ENCODE results near the gene ATP6V0C. TPM values are rescaled to one million over a fixed set of nuclear protein-coding genes. Genes with fewer than 3 reads are reported as not detected.

Gene ATP6V0C
- total and polyA plus RNA-seq, 2 of the 8 experiments (the other 6 are each of a cell fraction or from before 2014, with no cell fraction given), result 125 to 176 TPM

DNA sequence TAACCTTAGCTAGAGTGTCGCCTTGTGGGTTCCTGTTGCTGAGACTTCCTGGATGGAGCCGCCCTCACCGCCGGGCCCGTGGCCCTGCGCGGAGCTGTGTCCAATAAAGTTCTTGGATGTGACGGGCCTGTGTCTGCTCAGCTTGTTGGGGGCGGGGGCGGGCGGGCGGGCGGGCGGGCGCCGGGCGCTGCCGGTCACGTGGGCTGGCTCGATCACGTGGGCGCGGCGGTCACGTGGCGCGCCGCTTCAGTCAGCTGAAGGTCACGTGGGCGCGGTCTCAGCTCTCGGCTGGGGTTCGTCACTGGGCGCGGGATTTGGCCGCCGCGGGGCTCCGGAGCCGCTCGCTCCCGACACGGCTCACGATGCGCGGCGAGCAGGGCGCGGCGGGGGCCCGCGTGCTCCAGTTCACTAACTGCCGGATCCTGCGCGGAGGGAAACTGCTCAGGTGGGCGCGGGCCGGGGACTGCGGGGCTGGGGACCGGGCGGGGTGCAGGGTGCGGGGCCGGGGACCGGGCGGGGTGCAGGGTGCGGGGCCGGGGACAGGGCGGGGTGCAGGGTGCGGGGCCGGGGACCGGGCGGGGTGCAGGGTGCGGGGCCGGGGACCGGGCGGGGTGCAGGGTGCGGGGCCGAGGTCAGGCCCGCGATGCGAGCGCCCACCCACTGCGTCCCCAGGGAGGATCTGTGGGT, 6.5 kb downstream of the ATP6V0C start, which contains the start of gene AMDHD2 (continued):
- TF ChIP-seq POLR2AphosphoS5 (IDR thresholded peaks at IDR 0.05; ENCODE audit: low read depth, low read length), result peak; percentile 95
- TF ChIP-seq HDAC2 (IDR thresholded peaks at IDR 0.05; ENCODE audit: borderline replicate concordance in 1 of 2, low read depth in 2 of 2, low read length in 2 of 2), result no peak
- no peak for TF ChIP-seq BACH1 (IDR thresholded peaks at IDR 0.05; ENCODE audit: low read length)
- TF ChIP-seq, protein P1, sequence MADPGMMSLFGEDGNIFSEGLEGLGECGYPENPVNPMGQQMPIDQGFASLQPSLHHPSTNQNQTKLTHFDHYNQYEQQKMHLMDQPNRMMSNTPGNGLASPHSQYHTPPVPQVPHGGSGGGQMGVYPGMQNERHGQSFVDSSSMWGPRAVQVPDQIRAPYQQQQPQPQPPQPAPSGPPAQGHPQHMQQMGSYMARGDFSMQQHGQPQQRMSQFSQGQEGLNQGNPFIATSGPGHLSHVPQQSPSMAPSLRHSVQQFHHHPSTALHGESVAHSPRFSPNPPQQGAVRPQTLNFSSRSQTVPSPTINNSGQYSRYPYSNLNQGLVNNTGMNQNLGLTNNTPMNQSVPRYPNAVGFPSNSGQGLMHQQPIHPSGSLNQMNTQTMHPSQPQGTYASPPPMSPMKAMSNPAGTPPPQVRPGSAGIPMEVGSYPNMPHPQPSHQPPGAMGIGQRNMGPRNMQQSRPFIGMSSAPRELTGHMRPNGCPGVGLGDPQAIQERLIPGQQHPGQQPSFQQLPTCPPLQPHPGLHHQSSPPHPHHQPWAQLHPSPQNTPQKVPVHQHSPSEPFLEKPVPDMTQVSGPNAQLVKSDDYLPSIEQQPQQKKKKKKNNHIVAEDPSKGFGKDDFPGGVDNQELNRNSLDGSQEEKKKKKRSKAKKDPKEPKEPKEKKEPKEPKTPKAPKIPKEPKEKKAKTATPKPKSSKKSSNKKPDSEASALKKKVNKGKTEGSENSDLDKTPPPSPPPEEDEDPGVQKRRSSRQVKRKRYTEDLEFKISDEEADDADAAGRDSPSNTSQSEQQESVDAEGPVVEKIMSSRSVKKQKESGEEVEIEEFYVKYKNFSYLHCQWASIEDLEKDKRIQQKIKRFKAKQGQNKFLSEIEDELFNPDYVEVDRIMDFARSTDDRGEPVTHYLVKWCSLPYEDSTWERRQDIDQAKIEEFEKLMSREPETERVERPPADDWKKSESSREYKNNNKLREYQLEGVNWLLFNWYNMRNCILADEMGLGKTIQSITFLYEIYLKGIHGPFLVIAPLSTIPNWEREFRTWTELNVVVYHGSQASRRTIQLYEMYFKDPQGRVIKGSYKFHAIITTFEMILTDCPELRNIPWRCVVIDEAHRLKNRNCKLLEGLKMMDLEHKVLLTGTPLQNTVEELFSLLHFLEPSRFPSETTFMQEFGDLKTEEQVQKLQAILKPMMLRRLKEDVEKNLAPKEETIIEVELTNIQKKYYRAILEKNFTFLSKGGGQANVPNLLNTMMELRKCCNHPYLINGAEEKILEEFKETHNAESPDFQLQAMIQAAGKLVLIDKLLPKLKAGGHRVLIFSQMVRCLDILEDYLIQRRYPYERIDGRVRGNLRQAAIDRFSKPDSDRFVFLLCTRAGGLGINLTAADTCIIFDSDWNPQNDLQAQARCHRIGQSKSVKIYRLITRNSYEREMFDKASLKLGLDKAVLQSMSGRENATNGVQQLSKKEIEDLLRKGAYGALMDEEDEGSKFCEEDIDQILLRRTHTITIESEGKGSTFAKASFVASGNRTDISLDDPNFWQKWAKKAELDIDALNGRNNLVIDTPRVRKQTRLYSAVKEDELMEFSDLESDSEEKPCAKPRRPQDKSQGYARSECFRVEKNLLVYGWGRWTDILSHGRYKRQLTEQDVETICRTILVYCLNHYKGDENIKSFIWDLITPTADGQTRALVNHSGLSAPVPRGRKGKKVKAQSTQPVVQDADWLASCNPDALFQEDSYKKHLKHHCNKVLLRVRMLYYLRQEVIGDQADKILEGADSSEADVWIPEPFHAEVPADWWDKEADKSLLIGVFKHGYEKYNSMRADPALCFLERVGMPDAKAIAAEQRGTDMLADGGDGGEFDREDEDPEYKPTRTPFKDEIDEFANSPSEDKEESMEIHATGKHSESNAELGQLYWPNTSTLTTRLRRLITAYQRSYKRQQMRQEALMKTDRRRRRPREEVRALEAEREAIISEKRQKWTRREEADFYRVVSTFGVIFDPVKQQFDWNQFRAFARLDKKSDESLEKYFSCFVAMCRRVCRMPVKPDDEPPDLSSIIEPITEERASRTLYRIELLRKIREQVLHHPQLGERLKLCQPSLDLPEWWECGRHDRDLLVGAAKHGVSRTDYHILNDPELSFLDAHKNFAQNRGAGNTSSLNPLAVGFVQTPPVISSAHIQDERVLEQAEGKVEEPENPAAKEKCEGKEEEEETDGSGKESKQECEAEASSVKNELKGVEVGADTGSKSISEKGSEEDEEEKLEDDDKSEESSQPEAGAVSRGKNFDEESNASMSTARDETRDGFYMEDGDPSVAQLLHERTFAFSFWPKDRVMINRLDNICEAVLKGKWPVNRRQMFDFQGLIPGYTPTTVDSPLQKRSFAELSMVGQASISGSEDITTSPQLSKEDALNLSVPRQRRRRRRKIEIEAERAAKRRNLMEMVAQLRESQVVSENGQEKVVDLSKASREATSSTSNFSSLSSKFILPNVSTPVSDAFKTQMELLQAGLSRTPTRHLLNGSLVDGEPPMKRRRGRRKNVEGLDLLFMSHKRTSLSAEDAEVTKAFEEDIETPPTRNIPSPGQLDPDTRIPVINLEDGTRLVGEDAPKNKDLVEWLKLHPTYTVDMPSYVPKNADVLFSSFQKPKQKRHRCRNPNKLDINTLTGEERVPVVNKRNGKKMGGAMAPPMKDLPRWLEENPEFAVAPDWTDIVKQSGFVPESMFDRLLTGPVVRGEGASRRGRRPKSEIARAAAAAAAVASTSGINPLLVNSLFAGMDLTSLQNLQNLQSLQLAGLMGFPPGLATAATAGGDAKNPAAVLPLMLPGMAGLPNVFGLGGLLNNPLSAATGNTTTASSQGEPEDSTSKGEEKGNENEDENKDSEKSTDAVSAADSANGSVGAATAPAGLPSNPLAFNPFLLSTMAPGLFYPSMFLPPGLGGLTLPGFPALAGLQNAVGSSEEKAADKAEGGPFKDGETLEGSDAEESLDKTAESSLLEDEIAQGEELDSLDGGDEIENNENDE (IDR thresholded peaks at IDR 0.05; ENCODE audit: insufficient replicate concordance, low read length), result no peak
- TF ChIP-seq GTF2F1 (IDR thresholded peaks at IDR 0.05; ENCODE audit: borderline replicate concordance, low read depth, low read length), result no peak
- TF ChIP-seq EZH2 (IDR thresholded peaks at IDR 0.05; ENCODE audit: low read depth, low read length, severe bottlenecking), result no peak
- peak; percentile 96 to 97 for TF ChIP-seq SIN3A (conservative IDR thresholded peaks at IDR 0.05 in 1 of 2, IDR thresholded peaks at IDR 0.05 in 1 of 2; ENCODE audit: low read depth in 1 of 2, low read length in 2 of 2)
- TF ChIP-seq ASH2L (IDR thresholded peaks at IDR 0.05; ENCODE audit: low read length), result no peak
- peak; percentile 81 for TF ChIP-seq TAF1 (IDR thresholded peaks at IDR 0.05; ENCODE audit: low read depth, low read length)
- peak; percentile 99 for TF ChIP-seq SP4 (IDR thresholded peaks at IDR 0.05; ENCODE audit: low read length)
- TF ChIP-seq TEAD4 (IDR thresholded peaks at IDR 0.05; ENCODE audit: low read depth, low read length), result no peak

Measured in H1 (cell line).